Astrocyte (in vitro differentiated cells and primary cell): ENCODE data around the gene MAP1LC3A. TPM values are rescaled to one million over a fixed set of nuclear protein-coding genes. Genes with fewer than 3 reads are reported as not detected.

Source experiments
- DNase-seq: peaks from one replicate; pipeline ENCODE4 v3.0.0-alpha.2; 2010; ENCODE audit warnings: low read depth
- FAIRE-seq: peaks from 2 replicates; lab custom pipeline; 2011; peaks lifted over from hg19 to GRCh38; lab: Jason Lieb, UNC
- H2AFZ ChIP-seq: 2 replicates; pipeline ENCODE4 v1.6.0; 2012; ENCODE audit warnings: low read depth, low read length, inconsistent platforms
- H3K27ac ChIP-seq: 2 replicates; pipeline ENCODE4 v1.5.1; 2011; ENCODE audit warnings: low read depth, low read length, inconsistent platforms
- H3K27me3 ChIP-seq: 2 replicates; pipeline ENCODE4 v1.6.0; 2011; ENCODE audit warnings: low read length, inconsistent platforms; ENCODE audit not compliant: insufficient read depth
- H3K36me3 ChIP-seq: 2 replicates; pipeline ENCODE4 v1.5.1; 2011; ENCODE audit warnings: low read length, inconsistent platforms; ENCODE audit not compliant: insufficient read depth
- H3K4me1 ChIP-seq: 2 replicates; pipeline ENCODE4 v1.5.1; 2011; ENCODE audit warnings: low read length, inconsistent platforms; ENCODE audit not compliant: insufficient read depth
- H3K4me2 ChIP-seq: 2 replicates; pipeline ENCODE4 v1.6.0; 2012; ENCODE audit warnings: low read length, inconsistent platforms
- H3K4me3 ChIP-seq: 2 replicates; pipeline ENCODE4 v1.5.1; 2011; ENCODE audit warnings: low read depth, mild to moderate bottlenecking, low read length, inconsistent platforms; ENCODE audit not compliant: insufficient read depth
- H3K79me2 ChIP-seq: 2 replicates; pipeline ENCODE4 v1.6.0; 2012; ENCODE audit warnings: mild to moderate bottlenecking, low read length, inconsistent platforms; ENCODE audit not compliant: insufficient read depth
- H3K9ac ChIP-seq: 2 replicates; pipeline ENCODE4 v1.6.0; 2012; ENCODE audit warnings: mild to moderate bottlenecking, low read length, inconsistent platforms
- H3K9me3 ChIP-seq: 2 replicates; pipeline ENCODE4 v1.5.1; 2012; ENCODE audit warnings: low read depth, mild to moderate bottlenecking, low read length, inconsistent platforms; ENCODE audit not compliant: insufficient read depth
- H4K20me1 ChIP-seq: 2 replicates; pipeline ENCODE4 v1.6.0; 2012; ENCODE audit warnings: low read length, inconsistent platforms; ENCODE audit not compliant: insufficient read depth
- H3K27ac Mint-ChIP-seq: one replicate; pipeline ENCODE4 v1.8.0; 2021; ENCODE audit warnings: mild to moderate bottlenecking, mixed read lengths; ENCODE audit not compliant: unreplicated experiment
- H3K27me3 Mint-ChIP-seq: one replicate; pipeline ENCODE4 v1.8.0; 2021; ENCODE audit warnings: low read depth, mixed read lengths; ENCODE audit not compliant: unreplicated experiment
- H3K36me3 Mint-ChIP-seq: one replicate; pipeline ENCODE4 v1.8.0; 2021; ENCODE audit warnings: low read depth, mixed read lengths; ENCODE audit not compliant: unreplicated experiment
- H3K4me1 Mint-ChIP-seq: one replicate; pipeline ENCODE4 v1.8.0; 2021; ENCODE audit warnings: low read depth, mixed read lengths; ENCODE audit not compliant: unreplicated experiment
- H3K4me3 Mint-ChIP-seq: one replicate; pipeline ENCODE4 v1.8.0; 2021; ENCODE audit warnings: mild to moderate bottlenecking, moderate library complexity, mixed read lengths; ENCODE audit not compliant: unreplicated experiment
- H3K9me3 Mint-ChIP-seq: one replicate; pipeline ENCODE4 v1.8.0; 2021; ENCODE audit warnings: mild to moderate bottlenecking, mixed read lengths; ENCODE audit not compliant: unreplicated experiment
- CTCF ChIP-seq: IDR thresholded peaks from 2 replicates; pipeline ENCODE4 v1.5.1; 2011; ENCODE audit warnings: low read depth, mild to moderate bottlenecking, inconsistent platforms, low read length, moderate library complexity; ENCODE audit not compliant: insufficient read depth
- EZH2 ChIP-seq: IDR thresholded peaks from 2 replicates; pipeline ENCODE4 v1.6.1; 2012; ENCODE audit warnings: mild to moderate bottlenecking, low read length, inconsistent platforms; ENCODE audit not compliant: insufficient read depth
- total RNA-seq: library from RNA; stranded (reverse); gene quantifications from 2 replicates; pipeline ENCODE4 v1.2.1, GENCODE V29; 2021

Gene MAP1LC3A
- total RNA-seq, 1 donor from 2014 or later = 48.9 TPM

- DNase-seq = no peak
These were observed 26.5 kb downstream of the MAP1LC3A start for GRCh38 chr20:34585019-34585418.

DNA sequence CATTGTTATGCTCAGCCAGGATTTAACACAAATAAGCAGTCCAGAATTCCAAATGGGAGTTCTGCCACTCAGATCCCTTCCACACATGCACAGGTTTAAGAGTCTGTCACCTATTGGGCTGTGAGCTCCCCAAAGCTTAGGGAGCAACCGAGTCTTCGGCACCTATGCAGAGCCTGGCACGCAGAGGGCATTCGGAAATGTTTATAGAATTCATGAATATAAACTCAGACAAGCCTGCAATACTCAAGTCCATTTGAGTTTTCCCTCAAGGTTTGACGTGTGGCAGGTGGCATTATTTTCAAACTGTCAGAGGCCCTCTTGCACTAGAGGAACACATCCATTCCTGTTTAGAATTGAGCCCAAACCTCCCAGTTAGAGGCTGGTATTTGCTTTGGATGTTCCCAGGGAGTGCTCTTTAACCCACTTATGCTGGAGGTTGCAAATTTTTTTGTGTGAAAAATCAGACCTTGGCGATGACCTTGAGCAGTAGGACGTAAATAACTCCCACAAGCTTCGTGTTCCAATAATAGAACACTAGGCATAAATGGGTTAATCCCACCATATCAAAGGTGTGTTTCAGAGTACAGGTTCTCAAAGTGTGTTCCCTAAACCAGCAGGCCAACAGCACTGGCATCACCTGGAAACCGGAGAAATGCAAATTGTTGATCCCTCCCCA, 28.1 kb downstream of the MAP1LC3A start:
- no peaks in the 10 kb centered on the region for H3K9me3 Mint-ChIP-seq
- Histone ChIP-seq H3K4me3 (no peak overlapping the region), H4K20me1 (no peaks in the 10 kb centered on the region), H3K4me2 (no peak overlapping the region), H3K9me3 (no peaks in the 10 kb centered on the region), H3K27me3 (no peaks in the 10 kb centered on the region), H3K36me3 (peaks cover 4% of the 10 kb centered on the region), H2AFZ (no peak overlapping the region), H3K27ac (no peak overlapping the region), H3K4me1 (peaks cover 11% of the 10 kb centered on the region), H3K79me2 (no peaks in the 10 kb centered on the region), H3K9ac (no peak overlapping the region)
- DNase-seq (no peak), FAIRE-seq (no peak)
- no peaks in the 10 kb centered on the region for H3K27me3 Mint-ChIP-seq
- H3K4me3 Mint-ChIP-seq = no peak overlapping the region
- no peak overlapping the region for H3K27ac Mint-ChIP-seq
- H3K36me3 Mint-ChIP-seq = no peaks in the 10 kb centered on the region
- TF ChIP-seq CTCF (no peak), EZH2 (no peak)
- H3K4me1 Mint-ChIP-seq = peaks cover 16% of the 10 kb centered on the region

More at GRCh38 chr20:34585019-34585418, 26.5 kb downstream of the MAP1LC3A start:
- Histone ChIP-seq H3K36me3 (peaks cover 4% of the 10 kb centered on the region), H3K27ac (no peak overlapping the region), H3K79me2 (no peaks in the 10 kb centered on the region), H3K4me1 (peaks cover 19% of the 10 kb centered on the region), H3K4me2 (no peak overlapping the region), H2AFZ (no peak overlapping the region), H3K9me3 (no peaks in the 10 kb centered on the region), H3K9ac (no peak overlapping the region), H3K4me3 (no peak overlapping the region), H4K20me1 (no peaks in the 10 kb centered on the region), H3K27me3 (no peaks in the 10 kb centered on the region)
- Mint-ChIP-seq H3K36me3 (peaks cover 2% of the 10 kb centered on the region), H3K4me1 (peaks cover 25% of the 10 kb centered on the region), H3K27ac (no peak overlapping the region), H3K9me3 (no peaks in the 10 kb centered on the region), H3K4me3 (no peak overlapping the region), H3K27me3 (no peaks in the 10 kb centered on the region)
- TF ChIP-seq CTCF = no peak
- no peak for TF ChIP-seq EZH2
- FAIRE-seq = no peak
